K562 (cell line): ENCODE results near the gene MATK. TPM values are rescaled to one million over a fixed set of nuclear protein-coding genes. Genes with fewer than 3 reads are reported as not detected.

Experiments
- ATAC-seq: fragments of 200-7000 bp; cut with Tn5 transposase; 3 replicates; pipeline ENCODE4 v1.9.1; 2020; ENCODE audit warnings: moderate library complexity
- BruUV-seq: library from RNA; stranded (reverse); fragments of 400-500 nt; replicated peaks from 2 replicates; lab custom pipeline; 2021; lab: Mats Ljungman, UMichigan
- CTCF ChIA-PET: fragments of 300-600 bp; formaldehyde crosslinking; extraction: SDS; loops from one replicate; lab custom pipeline; 2021; ENCODE audit warnings: low intra/inter-chr PET ratio; lab: Yijun Ruan, JAX
- POLR2A ChIA-PET: fragments of 300-600, 350-650 bp; sonication (Branson Sonifier 250); formaldehyde crosslinking; extraction: SDS; loops from one replicate; lab custom pipeline; 2021; ENCODE audit warnings: antibody characterized with exemption, inconsistent platforms; lab: Yijun Ruan, JAX
- DNase-seq, 4 experiments: peaks; one replicate each; pipeline versions ENCODE4 v3.0.0 to v3.0.0-alpha.2; 2011 to 2018; ENCODE audit warnings: low spot score in 3 of 4, mixed read lengths in 3 of 4; ENCODE audit errors: extremely low read depth in 1 of 4
- FAIRE-seq: peaks from 2 replicates; lab custom pipeline; 2011; peaks lifted over from hg19 to GRCh38; lab: Jason Lieb, UNC
- H2AFZ ChIP-seq: 2 replicates; pipeline ENCODE4 v1.6.0; 2011; ENCODE audit warnings: low read depth, low read length, control low read depth, inconsistent platforms
- H3K27ac ChIP-seq: fragments of 200-600 bp; 3 replicates; pipeline ENCODE4 v1.8.0; 2011; ENCODE audit warnings: low read depth, mild to moderate bottlenecking, control low read depth, inconsistent platforms, low read length, moderate library complexity, mixed read lengths; ENCODE audit errors: extremely low read depth
- H3K27me3 ChIP-seq, 2 experiments: fragments of 300-600 bp in 1 of 2; 2 replicates in 1 of 2; 3 replicates in 1 of 2; pipeline versions ENCODE4 v1.6.0 to v1.8.0; 2011; ENCODE audit warnings: inconsistent platforms in 2 of 2, low read length in 2 of 2, mild to moderate bottlenecking in 1 of 2, mixed read lengths in 1 of 2, moderate library complexity in 1 of 2; ENCODE audit not compliant: control insufficient read depth in 2 of 2, insufficient read depth in 2 of 2
- H3K36me3 ChIP-seq: fragments of 300-600 bp; 3 replicates; pipeline ENCODE4 v1.8.0; 2011; ENCODE audit warnings: mild to moderate bottlenecking, low read length, inconsistent platforms; ENCODE audit not compliant: control insufficient read depth, insufficient read depth
- H3K4me1 ChIP-seq, 2 experiments: fragments of 200-600 bp in 1 of 2; replicated peaks in 1 of 2; 2 replicates in 1 of 2; 3 replicates in 1 of 2; pipeline versions ENCODE4 v1.5.1 to v1.8.0; 2011; ENCODE audit warnings: inconsistent platforms in 2 of 2, low read length in 2 of 2, mild to moderate bottlenecking in 1 of 2, mixed read lengths in 1 of 2, moderate library complexity in 1 of 2; ENCODE audit not compliant: control insufficient read depth in 2 of 2, insufficient read depth in 2 of 2
- H3K4me2 ChIP-seq: 2 replicates; pipeline ENCODE4 v1.6.1; 2011; ENCODE audit warnings: low read length, control low read depth, inconsistent platforms, mixed read lengths; ENCODE audit not compliant: insufficient read depth
- H3K4me3 ChIP-seq: fragments of 200-600 bp; sonication (generic), shearing (Covaris generic); 2 replicates; pipeline ENCODE4 v1.5.1; 2016; ENCODE audit warnings: control low read depth, inconsistent platforms
- H3K79me2 ChIP-seq: fragments of 200-600 bp; 3 replicates; pipeline ENCODE4 v1.8.0; 2011; ENCODE audit warnings: low read length, inconsistent platforms; ENCODE audit not compliant: control insufficient read depth, insufficient read depth
- H3K9ac ChIP-seq, 2 experiments: 2 replicates each; pipeline versions ENCODE4 v1.6.0 to v1.6.1; 2011; ENCODE audit warnings: low read depth in 2 of 2, low read length in 2 of 2, control low read depth in 1 of 2, inconsistent platforms in 1 of 2, mild to moderate bottlenecking in 1 of 2, mixed read lengths in 1 of 2; ENCODE audit not compliant: insufficient read depth in 1 of 2
- H3K9me1 ChIP-seq: one replicate; pipeline ENCODE4 v1.6.0; 2011; ENCODE audit warnings: inconsistent platforms, mild to moderate bottlenecking, low read length, moderate library complexity; ENCODE audit not compliant: control insufficient read depth, insufficient read depth
- H3K9me3 ChIP-seq: replicated peaks from 2 replicates; pipeline ENCODE4 v1.5.1; 2011; ENCODE audit warnings: low read depth, low read length, inconsistent platforms; ENCODE audit not compliant: control insufficient read depth, insufficient read depth
- H4K20me1 ChIP-seq: replicated peaks from 2 replicates; pipeline ENCODE4 v1.6.1; 2011; ENCODE audit warnings: low read length, inconsistent platforms, mixed read lengths; ENCODE audit not compliant: control insufficient read depth, insufficient read depth
- NR3C1 ChIP-seq: sonication (generic); formaldehyde crosslinking; IDR thresholded peaks from 2 replicates; pipeline ENCODE4 v1.8.1; 2022; ENCODE audit warnings: missing genetic modification reagents
- PTTG1 ChIP-seq: fragments of 450-650 bp; IDR thresholded peaks from 2 replicates; pipeline ENCODE4 v1.6.1; 2016; ENCODE audit warnings: low read depth, mild to moderate bottlenecking, missing genetic modification characterization, missing compliant biosample characterization
- SAFB2 ChIP-seq: fragments of 200-400 bp; formaldehyde crosslinking; IDR thresholded peaks from 2 replicates; pipeline ENCODE4 v1.6.1; 2018; ENCODE audit warnings: borderline replicate concordance, low read length, low read depth, moderate library complexity; ENCODE audit not compliant: severe bottlenecking
- SMAD4 ChIP-seq: fragments of 250-450 bp; sonication (Bioruptor Pico); conservative IDR thresholded peaks from 2 replicates; pipeline ENCODE4 v1.8.0; 2021; ENCODE audit warnings: inconsistent platforms, mild to moderate bottlenecking, moderate library complexity
- WGBS: fragments of 100-300 bp; shearing (Covaris generic); methylation state at CpG from one replicate; pipeline ENCODE4 v1.1.6; 2016; ENCODE audit warnings: low coverage, mixed read lengths; ENCODE audit not compliant: insufficient coverage; ENCODE audit errors: missing lambda C conversion rate; 5-methylcytosine and 5-hydroxymethylcytosine counted together
- in situ Hi-C: fragments of 300-500 bp; cut with MboI; formaldehyde crosslinking; loops from 4 replicates; pipeline ENCODE4 v1.15.0; 2018; ENCODE audit warnings: inconsistent platforms, mixed read lengths
- intact Hi-C: fragments of 100-400 bp; cut with micrococcal nuclease; formaldehyde crosslinking; loops from 2 replicates; pipeline ENCODE4 v1.14.2; 2022
- polyA plus RNA-seq, 8 experiments: library from polyadenylated mRNA; depleted of rRNA in 4 of 8; stranded (reverse) in 5 of 8; unstranded in 3 of 8; fragments of >200 nt; fragmentation: Nextera tagmentation in 2 of 8; fragmentation: Illumina TruSeq in 1 of 8; extraction: Ambion mirVana in 2 of 8; extraction: Trizol in 1 of 8; gene quantifications; 2 replicates each; pipeline versions ENCODE4 v1.2.1 to v1.2.3, GENCODE V29; 2011 to 2014; ENCODE audit warnings: inconsistent platforms in 1 of 8, missing spikeins in 1 of 8
- total RNA-seq, 7 experiments: library from RNA; depleted of rRNA in 6 of 7; stranded (reverse); fragments of >200 nt in 6 of 7; fragmentation: Illumina TruSeq in 2 of 7; extraction: Trizol in 2 of 7; gene quantifications; 2 replicates each; pipeline versions ENCODE4 v1.2.1 to v1.2.3, GENCODE V29; 2011 to 2021; ENCODE audit warnings: low replicate concordance in 1 of 7
- TF ChIP-seq, protein P1 (sequence below), 2 experiments: fragments of 150-350 bp in 1 of 2; IDR thresholded peaks; 2 replicates each; pipeline ENCODE4 v1.6.1; 2012 to 2016; ENCODE audit warnings: low read depth in 2 of 2, low read length in 2 of 2, mild to moderate bottlenecking in 1 of 2, moderate library complexity in 1 of 2

Gene MATK
- total and polyA plus RNA-seq, 9 of the 15 experiments (the other 6 are each of a cell fraction or from before 2014, with no cell fraction given) = 0.08 to 41.5 (median 21.4) TPM

DNA sequence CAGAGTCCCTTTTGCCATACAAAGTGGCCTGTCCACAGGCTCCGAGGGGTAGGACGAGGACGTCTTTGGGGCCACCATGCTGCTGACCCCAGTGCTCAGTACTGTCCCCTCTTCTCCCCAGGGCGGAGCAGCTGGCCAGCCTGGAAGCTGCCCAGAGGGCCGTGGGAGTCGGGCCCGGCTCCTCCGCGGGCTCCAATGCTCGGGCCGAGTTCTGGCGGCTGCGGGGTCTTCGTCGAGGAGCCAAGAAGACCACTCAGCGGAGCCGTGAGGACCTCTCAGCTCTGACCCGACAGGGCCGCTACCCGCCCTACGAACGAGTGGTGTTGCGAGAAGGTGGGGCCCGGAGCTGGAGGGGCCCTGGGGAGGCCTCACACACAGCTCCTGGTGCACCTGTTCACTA lies 45.8 kb downstream of the MATK start:
- Histone ChIP-seq H3K4me2 (no peak overlapping the region), H3K79me2 (no peaks in the 10 kb centered on the region), H3K9me3 (0 out of 2 replicates have a peak, but pooled peaks cover 4% of the 10 kb centered on the region), H3K9me1 (no peaks in the 10 kb centered on the region), H4K20me1 (no peaks in the 10 kb centered on the region; the same call in 1 of the 2 replicates), H3K27ac (no peak overlapping the region), H2AFZ (no peak overlapping the region), H3K36me3 (no peaks in the 10 kb centered on the region), H3K4me1 (peaks cover 4 to 18% of the 10 kb centered on the region in 2 experiments; a peak in 3 of 5 replicates), H3K27me3 (peaks cover 0 to 9% of the 10 kb centered on the region in 2 experiments; a peak in 2 of 5 replicates), H3K4me3 (no peak overlapping the region), H3K9ac (no peak overlapping the region)
- FAIRE-seq (no peak), DNase-seq (no peak), ATAC-seq (no peak)
- in situ Hi-C loops (no loop called here), intact Hi-C loops (no loop called here)
- no TSS peak for BruUV-seq
- no peak for TF ChIP-seq PTTG1
- TF ChIP-seq SMAD4 (CRISPR knock-in tag) = no peak
- TF ChIP-seq, protein P1, sequence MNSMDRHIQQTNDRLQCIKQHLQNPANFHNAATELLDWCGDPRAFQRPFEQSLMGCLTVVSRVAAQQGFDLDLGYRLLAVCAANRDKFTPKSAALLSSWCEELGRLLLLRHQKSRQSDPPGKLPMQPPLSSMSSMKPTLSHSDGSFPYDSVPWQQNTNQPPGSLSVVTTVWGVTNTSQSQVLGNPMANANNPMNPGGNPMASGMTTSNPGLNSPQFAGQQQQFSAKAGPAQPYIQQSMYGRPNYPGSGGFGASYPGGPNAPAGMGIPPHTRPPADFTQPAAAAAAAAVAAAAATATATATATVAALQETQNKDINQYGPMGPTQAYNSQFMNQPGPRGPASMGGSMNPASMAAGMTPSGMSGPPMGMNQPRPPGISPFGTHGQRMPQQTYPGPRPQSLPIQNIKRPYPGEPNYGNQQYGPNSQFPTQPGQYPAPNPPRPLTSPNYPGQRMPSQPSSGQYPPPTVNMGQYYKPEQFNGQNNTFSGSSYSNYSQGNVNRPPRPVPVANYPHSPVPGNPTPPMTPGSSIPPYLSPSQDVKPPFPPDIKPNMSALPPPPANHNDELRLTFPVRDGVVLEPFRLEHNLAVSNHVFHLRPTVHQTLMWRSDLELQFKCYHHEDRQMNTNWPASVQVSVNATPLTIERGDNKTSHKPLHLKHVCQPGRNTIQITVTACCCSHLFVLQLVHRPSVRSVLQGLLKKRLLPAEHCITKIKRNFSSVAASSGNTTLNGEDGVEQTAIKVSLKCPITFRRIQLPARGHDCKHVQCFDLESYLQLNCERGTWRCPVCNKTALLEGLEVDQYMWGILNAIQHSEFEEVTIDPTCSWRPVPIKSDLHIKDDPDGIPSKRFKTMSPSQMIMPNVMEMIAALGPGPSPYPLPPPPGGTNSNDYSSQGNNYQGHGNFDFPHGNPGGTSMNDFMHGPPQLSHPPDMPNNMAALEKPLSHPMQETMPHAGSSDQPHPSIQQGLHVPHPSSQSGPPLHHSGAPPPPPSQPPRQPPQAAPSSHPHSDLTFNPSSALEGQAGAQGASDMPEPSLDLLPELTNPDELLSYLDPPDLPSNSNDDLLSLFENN (IDR thresholded peaks at IDR 0.05; ENCODE audit: low read depth in 2 of 2, low read length in 2 of 2) = no peak
- TF ChIP-seq NR3C1 (CRISPR knock-in tag) = no peak
- no peak for TF ChIP-seq SAFB2
- WGBS = 71% methylated on average over 13 of the region's 24 CpGs
- POLR2A ChIA-PET = interaction anchor here (0.6 to 0.8 kb wide), 2 partner anchors 23 to 247 kb away, joined by 4 read pairs; no protein-coding TSS in a partner anchor
- CTCF ChIA-PET = no interaction called here
